CD1c-positive myeloid dendritic cell (primary cell): ENCODE results near the gene ZBTB17.
A peak's percentile ranks its signal among the peaks of the same experiment; 100 is the strongest.
"Not testable (repeated sequence)": the region's sequence is repeated elsewhere in the genome, so short reads cannot be mapped to it uniquely, and the experiment has no call there.

Source experiments
- DNase-seq: peaks from one replicate; pipeline ENCODE4 v3.0.0-alpha.2; 2016; ENCODE audit errors: extremely low spot score

ZBTB17 gene

GRCh38 chr1:16011936-16012589 is 36.2 kb upstream of the ZBTB17 start:
- no peak for DNase-seq

- DNase-seq = no peak
These were observed 34.9 kb upstream of the ZBTB17 start for GRCh38 chr1:16010837-16011236.

DNA sequence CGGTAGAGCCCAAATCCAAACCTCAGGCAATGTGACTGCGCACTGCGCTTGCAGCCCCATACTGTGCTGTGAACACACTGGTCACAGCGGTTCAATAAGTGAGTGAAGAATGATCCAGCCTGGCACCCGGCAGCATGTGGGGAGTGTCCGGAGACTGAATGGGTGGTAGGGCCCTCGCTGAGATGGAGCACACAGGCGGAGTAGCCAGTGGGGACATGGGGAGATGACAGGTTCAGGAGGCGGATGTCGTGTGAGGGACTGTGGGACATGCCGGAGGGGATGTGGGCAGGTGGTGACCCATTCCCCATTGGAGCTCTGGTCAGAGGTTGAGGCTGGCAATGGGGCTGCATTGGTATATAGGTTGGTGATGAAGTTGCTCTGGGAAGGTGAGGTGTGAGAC is 33.8 kb upstream of the ZBTB17 start:
- no peak for DNase-seq

GRCh38 chr1:16009030-16009460 is 33.1 kb upstream of the ZBTB17 start:
- DNase-seq = peak; percentile 84

DNA sequence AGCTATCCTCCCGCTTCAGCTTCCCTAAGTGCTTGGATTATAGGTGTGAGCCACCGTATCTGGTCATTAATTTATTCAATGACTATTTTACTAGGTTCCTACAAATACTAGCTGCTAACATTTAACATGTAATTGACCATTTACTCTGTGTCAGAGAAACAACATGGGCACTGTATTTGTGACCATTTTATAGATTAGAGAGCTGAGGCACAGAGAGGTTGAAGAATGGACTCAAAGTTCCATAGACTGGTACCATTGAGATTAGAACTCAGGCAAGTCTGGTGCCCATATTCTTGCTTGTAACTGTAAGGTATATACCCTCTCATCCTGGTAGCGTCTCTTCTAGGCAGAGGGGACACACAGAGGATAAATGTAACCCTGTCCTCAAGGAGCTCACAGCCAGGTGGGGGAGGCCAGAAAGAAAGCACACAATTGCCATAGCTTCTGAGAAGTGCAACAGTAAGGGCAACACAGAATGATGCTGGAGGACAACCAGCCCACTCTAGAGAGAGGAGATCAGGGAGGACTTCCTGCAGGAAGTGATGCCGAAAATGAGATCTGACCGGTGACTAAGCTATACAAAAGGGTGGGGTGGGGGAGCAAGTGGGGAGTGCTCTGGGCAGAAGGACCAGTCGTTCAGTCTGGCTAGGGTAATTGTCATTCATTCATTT is 31.9 kb upstream of the ZBTB17 start:
- DNase-seq = no peak

GRCh38 chr1:16006552-16007485 is 30.9 kb upstream of the ZBTB17 start:
- DNase-seq = no peak

- DNase-seq = no peak
These were observed 30.1 kb upstream of the ZBTB17 start for GRCh38 chr1:16006010-16006409.

- DNase-seq = no peak
These were observed 29.7 kb upstream of the ZBTB17 start for GRCh38 chr1:16005597-16005996.

DNA sequence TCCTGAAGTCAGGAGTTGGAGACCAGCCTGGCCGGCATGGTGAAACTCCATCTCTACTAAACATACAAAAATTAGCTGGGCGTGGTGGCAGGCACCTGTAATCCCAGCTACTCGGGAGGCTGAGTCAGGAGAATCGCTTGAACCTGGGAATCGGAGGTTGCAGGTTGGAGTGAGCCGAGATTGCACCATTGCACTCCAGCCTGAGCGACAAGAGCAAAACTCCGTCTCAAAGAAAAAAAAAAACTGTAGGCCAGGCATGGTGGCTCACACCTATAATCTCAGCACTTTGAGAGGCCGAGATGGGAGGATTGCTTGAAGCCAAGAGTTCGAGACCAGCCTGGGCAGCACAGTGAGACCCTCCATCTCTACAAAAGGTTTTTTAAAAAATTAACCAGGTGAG is 25.4 kb upstream of the ZBTB17 start:
- DNase-seq = not testable (repeated sequence)

GRCh38 chr1:15998929-15999328 is 23.0 kb upstream of the ZBTB17 start:
- DNase-seq = no peak

DNA sequence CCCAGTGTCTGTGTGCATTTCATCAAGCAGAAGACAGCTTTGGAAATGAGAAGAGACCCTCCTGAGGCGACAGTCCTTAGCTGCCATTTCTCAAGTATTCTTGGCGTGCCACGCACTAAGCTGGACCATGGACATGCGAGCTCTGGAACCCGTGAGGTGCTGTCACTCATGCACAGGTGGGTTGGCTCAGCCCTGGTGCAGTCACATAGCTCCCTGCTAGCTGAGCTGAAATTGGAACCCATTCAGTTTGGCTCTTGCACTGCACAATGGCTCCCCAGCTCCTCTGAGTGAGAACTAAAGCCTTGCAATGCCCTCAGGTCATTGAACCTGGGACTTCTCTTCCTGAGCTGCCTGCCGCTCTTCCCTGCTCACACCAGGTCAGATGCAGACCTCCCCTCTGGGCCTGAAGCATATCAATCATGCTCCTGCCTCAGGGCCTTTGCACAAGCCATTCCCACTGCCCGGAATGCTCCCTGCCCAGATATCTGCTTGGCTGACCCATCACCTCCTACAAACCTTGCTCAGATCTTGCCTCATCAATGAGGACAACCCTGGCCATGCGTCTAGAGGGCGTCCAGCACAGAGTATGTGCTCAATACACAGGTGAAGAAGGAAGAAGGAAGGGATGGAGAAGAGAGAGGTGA is 21.9 kb upstream of the ZBTB17 start:
- DNase-seq = no peak

- DNase-seq = no peak
These were observed 21.2 kb upstream of the ZBTB17 start for GRCh38 chr1:15997076-15997585.

- DNase-seq = peak; percentile 69
These were observed 18.9 kb upstream of the ZBTB17 start for GRCh38 chr1:15994590-15995351.

GRCh38 chr1:15994081-15994480 is 18.2 kb upstream of the ZBTB17 start:
- no peak for DNase-seq

GRCh38 chr1:15993666-15994065 is 17.8 kb upstream of the ZBTB17 start:
- no peak for DNase-seq

DNA sequence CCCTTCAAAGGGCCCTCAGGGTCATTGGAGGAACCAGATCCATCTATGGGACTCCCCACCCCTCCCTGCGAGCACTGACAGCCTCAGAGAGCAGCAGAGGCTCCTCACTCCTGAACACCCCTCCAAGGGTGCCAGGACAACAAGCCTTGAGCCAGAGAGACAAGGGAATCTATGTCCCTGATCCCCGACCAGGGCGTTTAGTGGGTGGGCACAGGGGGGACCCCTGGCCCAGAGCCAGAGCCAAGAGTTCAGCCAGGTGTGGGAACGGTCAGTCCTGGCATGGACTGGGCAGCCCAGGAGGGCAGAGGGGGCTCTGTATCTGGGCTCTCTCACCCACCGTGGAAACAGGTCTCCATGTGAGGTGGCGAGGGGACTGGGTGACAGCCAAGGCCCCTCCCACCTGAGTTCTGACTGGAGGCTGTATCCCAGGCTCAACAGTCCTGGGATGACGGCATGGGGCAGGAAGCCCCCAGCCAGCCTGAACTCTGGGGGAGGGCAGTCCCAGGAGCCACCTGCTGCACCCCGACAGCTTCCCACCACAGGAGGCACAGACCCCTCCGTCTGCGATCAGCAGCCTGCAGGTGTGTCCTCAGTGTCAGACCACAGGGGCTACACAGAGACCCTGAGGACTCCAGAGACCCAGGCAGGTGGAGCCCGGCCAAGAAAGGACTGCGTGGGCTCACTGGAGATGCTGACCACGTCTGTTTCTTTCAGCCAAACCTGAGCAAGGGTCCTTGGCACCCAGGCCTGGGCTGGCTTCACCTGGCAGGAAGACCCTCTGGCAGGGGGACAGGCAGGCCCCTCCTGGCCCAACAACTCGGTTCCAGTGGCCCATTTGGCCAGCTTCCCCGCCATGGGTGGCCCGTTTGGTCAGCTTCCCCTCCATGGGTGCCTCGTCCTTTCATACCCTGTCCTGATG is 16.9 kb upstream of the ZBTB17 start:
- DNase-seq = no peak

GRCh38 chr1:15992187-15992553 is 16.3 kb upstream of the ZBTB17 start:
- DNase-seq = no peak

GRCh38 chr1:15991427-15992186 is 15.7 kb upstream of the ZBTB17 start:
- DNase-seq = no peak

GRCh38 chr1:15989776-15990175 is 13.9 kb upstream of the ZBTB17 start:
- DNase-seq = no peak
